ENCODE data around the gene ADAT2.

DNA sequence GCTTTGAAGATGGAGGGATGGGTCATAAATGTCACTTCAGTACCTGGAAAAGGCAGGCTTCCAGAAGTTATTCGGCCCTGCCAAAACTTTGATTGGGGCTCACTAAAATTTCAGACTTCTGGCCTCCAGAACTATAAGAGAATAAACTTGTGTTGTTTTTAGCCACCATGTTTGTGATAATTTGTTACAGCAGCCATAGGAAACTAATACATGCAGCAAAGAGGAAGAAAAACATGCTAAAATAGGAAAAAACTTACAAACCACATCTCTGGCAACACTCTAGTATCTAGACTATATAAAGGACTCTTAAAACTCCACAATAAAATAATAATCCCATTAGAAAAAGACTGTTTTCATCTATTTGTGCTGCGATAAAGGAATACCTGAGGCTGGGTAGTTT, 9.5 kb downstream of the ADAT2 start:
- TF ChIP-seq EP300 (IDR thresholded peaks at IDR 0.05) (no peak), POLR2A (IDR thresholded peaks at IDR 0.05) (no peak), POLR2AphosphoS5 (IDR thresholded peaks at IDR 0.05) (no peak)
- TF ChIP-seq, protein P1, sequence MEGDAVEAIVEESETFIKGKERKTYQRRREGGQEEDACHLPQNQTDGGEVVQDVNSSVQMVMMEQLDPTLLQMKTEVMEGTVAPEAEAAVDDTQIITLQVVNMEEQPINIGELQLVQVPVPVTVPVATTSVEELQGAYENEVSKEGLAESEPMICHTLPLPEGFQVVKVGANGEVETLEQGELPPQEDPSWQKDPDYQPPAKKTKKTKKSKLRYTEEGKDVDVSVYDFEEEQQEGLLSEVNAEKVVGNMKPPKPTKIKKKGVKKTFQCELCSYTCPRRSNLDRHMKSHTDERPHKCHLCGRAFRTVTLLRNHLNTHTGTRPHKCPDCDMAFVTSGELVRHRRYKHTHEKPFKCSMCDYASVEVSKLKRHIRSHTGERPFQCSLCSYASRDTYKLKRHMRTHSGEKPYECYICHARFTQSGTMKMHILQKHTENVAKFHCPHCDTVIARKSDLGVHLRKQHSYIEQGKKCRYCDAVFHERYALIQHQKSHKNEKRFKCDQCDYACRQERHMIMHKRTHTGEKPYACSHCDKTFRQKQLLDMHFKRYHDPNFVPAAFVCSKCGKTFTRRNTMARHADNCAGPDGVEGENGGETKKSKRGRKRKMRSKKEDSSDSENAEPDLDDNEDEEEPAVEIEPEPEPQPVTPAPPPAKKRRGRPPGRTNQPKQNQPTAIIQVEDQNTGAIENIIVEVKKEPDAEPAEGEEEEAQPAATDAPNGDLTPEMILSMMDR (IDR thresholded peaks at IDR 0.05), result no peak

Data from stomach (tissue), 4 donors.